ENCODE results near the gene ZFYVE28.

The ZFYVE28 gene

GRCh38 chr4:2412885-2413716, 5.3 kb downstream of the ZFYVE28 start:
- TF ChIP-seq CTCF (IDR thresholded peaks at IDR 0.05) = peak; percentile 12; the same call in 1 of the 2 replicates

- TF ChIP-seq CTCF (IDR thresholded peaks at IDR 0.05) = no peak
Measured at GRCh38 chr4:2412534-2412884, 5.9 kb downstream of the ZFYVE28 start.

GRCh38 chr4:2411786-2412510, 6.5 kb downstream of the ZFYVE28 start:
- TF ChIP-seq CTCF (IDR thresholded peaks at IDR 0.05) = no peak

GRCh38 chr4:2409381-2409783, 9.1 kb downstream of the ZFYVE28 start:
- TF ChIP-seq CTCF (IDR thresholded peaks at IDR 0.05) = no peak

GRCh38 chr4:2408976-2409375, 9.5 kb downstream of the ZFYVE28 start:
- no peak for TF ChIP-seq CTCF (IDR thresholded peaks at IDR 0.05)

- no peak for TF ChIP-seq CTCF (IDR thresholded peaks at IDR 0.05)
Measured at GRCh38 chr4:2408401-2408958, 10.0 kb downstream of the ZFYVE28 start.

GRCh38 chr4:2407991-2408342, 10.5 kb downstream of the ZFYVE28 start:
- TF ChIP-seq CTCF (IDR thresholded peaks at IDR 0.05) = no peak

Measured in LNCAP (cell line).